RWPE1 (cell line): ENCODE measurements around the gene NRROS.

Experiments used
- CTCF ChIA-PET: fragments of 350-600 bp; sonication (Branson Sonifier 250); formaldehyde crosslinking; extraction: SDS; loops from one replicate; lab custom pipeline; 2021; lab: Yijun Ruan, JAX
- POLR2A ChIA-PET: fragments of 400-600 bp; formaldehyde crosslinking; extraction: SDS; loops from one replicate; lab custom pipeline; 2020; ENCODE audit warnings: antibody characterized with exemption; ENCODE audit not compliant: low non-redundant PET; lab: Yijun Ruan, JAX
- DNase-seq: peaks from one replicate; pipeline ENCODE4 v3.0.0; 2012; ENCODE audit warnings: low spot score
- H3K27ac ChIP-seq: fragments of 450-650 bp; 2 replicates; pipeline ENCODE4 v1.5.1; 2017
- TF ChIP-seq, protein P1 (sequence below): fragments of 450-650 bp; conservative IDR thresholded peaks from 2 replicates; pipeline ENCODE4 v1.5.1; 2017; ENCODE audit warnings: low read depth, mild to moderate bottlenecking

NRROS gene

DNA sequence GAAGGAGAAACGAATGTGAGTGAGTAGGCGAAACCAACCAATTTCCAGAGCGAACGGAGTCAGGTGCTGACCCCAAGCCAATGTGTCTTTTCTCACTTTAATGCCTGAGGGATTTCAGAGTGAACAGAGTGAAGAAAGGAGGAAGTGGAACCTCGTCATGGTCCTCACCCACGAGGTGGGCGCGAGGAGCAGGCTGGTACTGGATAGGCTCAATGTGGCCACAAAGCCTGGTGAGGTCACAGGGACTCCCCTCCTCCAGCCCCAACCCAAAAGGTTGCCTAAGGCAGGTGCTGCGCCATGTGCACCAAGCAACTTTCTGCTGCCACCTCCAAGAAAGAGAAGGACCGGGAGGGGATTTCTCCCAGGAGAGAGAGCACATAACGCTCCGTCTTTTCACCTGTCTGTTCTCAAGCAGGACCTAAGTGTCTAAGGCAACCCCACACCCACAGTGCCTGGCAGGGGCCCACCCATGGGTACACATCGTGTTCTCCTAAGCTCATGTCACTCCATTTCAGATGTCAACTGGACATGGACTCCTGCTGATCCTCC is 3.8 kb downstream of the NRROS start:
- no peak overlapping the region for H3K27ac ChIP-seq
- DNase-seq = no peak
- TF ChIP-seq, protein P1, sequence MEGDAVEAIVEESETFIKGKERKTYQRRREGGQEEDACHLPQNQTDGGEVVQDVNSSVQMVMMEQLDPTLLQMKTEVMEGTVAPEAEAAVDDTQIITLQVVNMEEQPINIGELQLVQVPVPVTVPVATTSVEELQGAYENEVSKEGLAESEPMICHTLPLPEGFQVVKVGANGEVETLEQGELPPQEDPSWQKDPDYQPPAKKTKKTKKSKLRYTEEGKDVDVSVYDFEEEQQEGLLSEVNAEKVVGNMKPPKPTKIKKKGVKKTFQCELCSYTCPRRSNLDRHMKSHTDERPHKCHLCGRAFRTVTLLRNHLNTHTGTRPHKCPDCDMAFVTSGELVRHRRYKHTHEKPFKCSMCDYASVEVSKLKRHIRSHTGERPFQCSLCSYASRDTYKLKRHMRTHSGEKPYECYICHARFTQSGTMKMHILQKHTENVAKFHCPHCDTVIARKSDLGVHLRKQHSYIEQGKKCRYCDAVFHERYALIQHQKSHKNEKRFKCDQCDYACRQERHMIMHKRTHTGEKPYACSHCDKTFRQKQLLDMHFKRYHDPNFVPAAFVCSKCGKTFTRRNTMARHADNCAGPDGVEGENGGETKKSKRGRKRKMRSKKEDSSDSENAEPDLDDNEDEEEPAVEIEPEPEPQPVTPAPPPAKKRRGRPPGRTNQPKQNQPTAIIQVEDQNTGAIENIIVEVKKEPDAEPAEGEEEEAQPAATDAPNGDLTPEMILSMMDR = no peak
- POLR2A ChIA-PET = no interaction called here
- CTCF ChIA-PET = no interaction called here

DNA sequence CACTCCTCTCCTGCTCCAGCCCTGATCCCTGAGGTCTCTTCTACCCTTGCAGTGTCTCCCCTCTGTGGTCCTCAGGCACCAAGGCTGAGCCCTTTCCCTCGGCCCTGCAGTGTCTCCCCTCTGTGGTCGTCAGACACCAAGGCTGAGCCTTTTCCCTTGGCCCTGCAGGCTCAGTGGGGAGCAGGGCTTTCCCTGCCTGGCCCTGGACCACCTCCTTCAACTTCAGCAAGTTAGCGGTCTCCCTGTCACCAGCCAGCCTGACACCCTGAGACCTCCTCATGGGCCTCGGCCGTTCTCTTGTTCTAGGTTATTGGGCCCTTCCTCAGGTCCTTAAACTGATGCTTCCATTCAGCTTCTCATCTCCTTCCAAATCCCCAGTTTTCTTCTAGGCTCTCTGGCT is 4.3 kb downstream of the NRROS start:
- POLR2A ChIA-PET = no interaction called here
- CTCF ChIA-PET = no interaction called here
- TF ChIP-seq, protein P1 = no peak
- DNase-seq = no peak
- no peak overlapping the region for H3K27ac ChIP-seq

DNA sequence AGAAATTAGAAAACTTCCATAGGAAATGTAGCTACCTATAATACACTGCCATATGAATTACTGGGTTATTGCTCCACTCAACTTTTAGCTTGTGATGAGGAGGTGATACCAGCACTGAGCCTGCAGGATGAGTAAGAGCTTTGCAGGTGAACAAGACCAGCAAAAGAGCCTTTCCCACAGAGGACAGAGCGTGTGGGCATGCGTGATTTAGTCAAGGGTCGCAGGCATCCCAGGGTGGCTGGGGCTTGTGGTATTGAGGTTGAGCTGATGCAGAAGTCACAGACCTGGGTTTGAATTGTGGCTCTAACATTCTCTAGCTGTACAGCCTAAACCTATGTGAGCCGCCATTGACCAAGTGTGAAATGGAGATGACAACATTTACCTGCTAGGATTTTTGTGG is 5.6 kb downstream of the NRROS start:
- DNase-seq = no peak
- H3K27ac ChIP-seq = no peak overlapping the region
- CTCF ChIA-PET = interaction anchor here (0.7 kb wide), 1 partner anchor 190 kb away, joined by 3 read pairs; no protein-coding TSS in a partner anchor
- POLR2A ChIA-PET = no interaction called here
- TF ChIP-seq, protein P1 = no peak

DNA sequence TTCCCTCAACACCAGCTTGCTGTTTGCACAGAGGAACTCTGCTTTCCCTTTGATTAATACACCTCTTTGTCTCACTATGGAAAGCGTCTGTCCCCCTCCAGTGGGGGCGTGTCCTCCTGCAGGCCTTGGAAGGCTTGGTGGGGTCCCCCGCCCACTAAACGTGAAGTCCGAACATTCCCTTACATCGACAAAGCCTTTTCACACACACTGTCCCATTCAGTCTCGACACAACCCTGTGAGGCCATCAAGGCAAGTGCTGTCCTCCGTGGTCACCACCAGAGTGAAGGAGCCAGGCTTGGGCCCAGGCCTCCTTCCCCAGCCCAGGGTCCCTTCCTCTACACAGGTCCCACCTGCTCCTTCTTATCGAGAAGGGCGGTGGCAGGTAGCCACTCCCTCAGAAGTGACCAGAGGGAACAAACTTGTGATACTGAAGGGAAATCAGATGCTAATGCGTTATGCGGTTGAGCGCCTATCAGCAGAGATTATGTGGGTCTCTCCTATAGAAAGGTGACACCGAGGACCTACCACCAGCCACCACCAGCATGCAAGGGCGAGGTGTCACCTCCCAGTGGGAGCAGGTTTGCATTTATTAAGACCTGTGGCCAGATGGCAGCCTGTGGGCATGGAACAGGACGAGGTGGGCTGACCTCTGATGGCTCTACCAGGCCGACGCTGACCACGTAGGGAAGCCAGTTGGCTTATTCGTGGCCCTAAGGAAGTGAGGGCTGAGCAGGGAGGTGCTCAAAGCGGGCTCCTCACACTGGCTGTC is 6.6 kb downstream of the NRROS start:
- DNase-seq = no peak
- TF ChIP-seq, protein P1 = no peak
- ChIA-PET POLR2A (no interaction called here), CTCF (no interaction called here)
- no peak overlapping the region for H3K27ac ChIP-seq

DNA sequence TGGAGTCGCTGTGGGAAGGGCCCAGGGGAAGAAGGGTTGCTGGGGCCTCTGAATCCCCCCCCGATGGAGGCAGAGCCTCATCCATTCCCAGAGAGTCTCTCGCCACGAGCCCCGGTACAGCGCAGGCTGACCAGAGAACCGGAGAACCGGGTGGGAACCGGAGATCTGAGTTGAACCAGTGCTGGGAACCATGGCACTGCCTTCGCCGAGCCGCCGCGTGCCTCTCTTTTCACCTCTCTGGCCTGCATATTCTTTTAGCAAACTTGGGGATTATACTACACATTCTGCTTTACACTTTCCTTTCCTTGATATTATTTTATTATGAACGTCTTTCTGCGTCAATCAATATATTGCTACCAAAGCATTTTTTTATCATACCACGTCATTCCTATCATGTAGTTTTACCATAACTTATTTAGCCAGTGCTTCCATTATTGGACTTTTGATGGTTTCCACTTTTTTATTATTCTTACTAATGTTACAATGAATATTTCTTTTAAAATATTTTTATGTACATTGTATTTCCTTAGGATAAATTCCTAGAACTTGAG is 7.2 kb downstream of the NRROS start:
- POLR2A ChIA-PET = no interaction called here
- DNase-seq = no peak
- CTCF ChIA-PET = no interaction called here
- TF ChIP-seq, protein P1 = no peak
- no peak overlapping the region for H3K27ac ChIP-seq

DNA sequence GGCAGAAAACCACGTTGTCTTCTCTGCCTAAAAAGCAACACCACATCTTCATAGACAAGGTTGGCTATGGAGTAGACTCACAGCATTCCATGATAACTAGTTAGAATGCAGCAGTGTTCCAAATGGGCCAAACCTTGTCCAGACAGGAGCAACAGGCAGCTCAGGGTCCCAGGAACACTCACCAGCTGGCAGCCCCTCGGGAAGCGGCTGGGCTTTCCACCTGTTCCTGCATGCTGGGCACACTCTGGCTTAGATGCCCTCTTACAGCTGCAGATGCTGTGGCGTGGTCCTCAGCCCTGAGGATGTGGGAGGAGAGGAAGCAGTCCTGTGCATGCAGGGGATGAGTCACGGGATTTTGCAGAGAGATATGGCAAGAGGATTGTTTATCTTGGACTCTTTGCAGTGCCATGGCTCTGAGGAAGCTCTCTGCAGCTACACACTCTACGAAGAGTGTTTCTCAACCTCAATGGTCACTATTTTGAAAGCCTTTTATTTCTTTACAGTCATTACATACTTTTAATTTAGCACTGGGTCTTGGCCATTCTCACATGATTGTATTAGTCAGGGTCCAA is 11.3 kb downstream of the NRROS start:
- peak overlapping the region; percentile 96 for H3K27ac ChIP-seq
- ChIA-PET POLR2A (interaction anchor here (0.7 to 1.0 kb wide), 2 partner anchors 19 to 30 kb away, joined by 3 to 4 read pairs; no protein-coding TSS in a partner anchor), CTCF (interaction anchor here (0.6 kb wide), 1 partner anchor 380 kb away, joined by 4 read pairs; no protein-coding TSS in a partner anchor)
- DNase-seq = peak; percentile 95
- TF ChIP-seq, protein P1 = no peak
